GM19043 (cell line): ENCODE measurements around the gene AMH.

ENCODE experiments used
- ATAC-seq: cut with Tn5 transposase; IDR thresholded peaks from one replicate; pipeline ENCODE4 v1.9.1; 2021; ENCODE audit warnings: low read depth; ENCODE audit not compliant: unreplicated experiment

AMH gene

GRCh38 chr19:2233601-2234280, 15.4 kb upstream of the AMH start:
- no peak for ATAC-seq

DNA sequence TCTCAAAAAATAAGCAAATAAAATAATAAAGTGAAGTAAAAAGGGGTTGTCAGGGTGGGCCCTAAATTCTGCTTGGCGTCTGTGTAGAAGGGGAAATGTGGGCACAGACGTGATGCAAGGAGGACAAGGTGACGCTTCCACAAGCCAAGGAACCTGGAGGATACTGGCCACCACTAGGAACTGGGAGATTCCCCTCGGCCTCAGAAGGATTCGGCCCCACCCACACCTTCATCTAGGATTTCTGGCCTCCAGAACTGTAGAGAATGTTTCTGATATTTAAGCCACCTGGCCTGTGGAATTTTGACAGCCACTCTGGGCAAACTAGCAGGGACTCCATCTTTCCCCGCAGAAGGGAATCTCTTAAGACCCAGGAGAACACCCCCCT, 14.1 kb upstream of the AMH start:
- ATAC-seq: no peak

GRCh38 chr19:2235381-2236063, 13.6 kb upstream of the AMH start:
- no peak for ATAC-seq

DNA sequence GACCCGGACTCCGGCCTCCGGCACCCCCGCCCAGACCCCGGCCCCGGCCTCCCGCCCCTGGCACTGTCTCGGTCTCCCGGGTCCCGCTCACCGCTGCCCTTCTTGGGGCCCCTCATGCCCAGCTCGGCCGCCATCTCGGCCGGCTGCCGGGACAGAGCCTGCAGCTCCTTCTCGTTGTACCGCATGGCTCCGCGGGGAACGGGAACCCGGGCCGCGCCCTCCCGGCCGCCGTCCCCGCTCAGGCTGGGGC, 13.1 kb upstream of the AMH start:
- ATAC-seq: no peak

DNA sequence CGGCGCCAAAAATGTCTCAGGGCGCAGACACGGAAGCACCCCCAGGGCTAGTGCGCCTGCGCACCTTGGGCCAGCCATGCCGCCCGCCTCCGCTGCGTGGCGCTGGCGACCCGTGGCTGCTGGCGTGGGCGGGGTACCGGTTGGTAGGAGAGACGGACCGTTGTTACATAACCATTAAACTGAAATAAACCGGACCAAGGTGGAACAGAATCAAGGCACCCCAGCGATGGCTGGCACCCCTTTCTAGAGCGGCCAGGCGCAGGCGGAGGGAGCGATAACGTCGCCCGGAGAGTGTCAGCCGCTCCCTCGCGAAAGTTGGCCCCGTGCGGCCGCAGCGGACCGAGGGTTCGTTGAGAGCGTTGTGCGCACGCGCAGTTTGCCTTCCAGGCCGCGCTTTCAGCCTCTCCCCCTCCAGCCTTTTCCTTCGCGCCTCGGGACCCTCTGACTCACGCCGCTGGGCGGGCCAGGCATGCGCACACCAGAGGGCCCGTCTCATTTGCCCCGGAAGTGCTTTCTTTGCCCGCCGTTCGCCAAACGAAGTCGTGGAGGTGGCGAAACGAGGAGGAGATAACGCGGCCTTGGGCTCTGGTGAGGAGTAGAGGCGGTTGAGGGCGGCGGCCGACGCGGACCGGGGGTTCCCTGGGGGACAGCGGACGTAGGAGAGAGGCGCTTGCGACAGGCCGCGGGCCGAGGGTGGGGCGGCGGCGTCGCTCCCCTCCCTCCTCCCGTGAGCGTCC, 12.6 kb upstream of the AMH start, which contains the start of the genes PLEKHJ1 and SF3A2:
Gene PLEKHJ1, minus strand, starts transcription at position 16 of the 737 bp plus-strand sequence. CDS start 81 bp downstream, outside the sequence.
Gene SF3A2, plus strand, starts transcription at position 511 of the 737 bp plus-strand sequence. CDS start 6,595 bp downstream, outside the sequence.
- ATAC-seq: peak; percentile 59

DNA sequence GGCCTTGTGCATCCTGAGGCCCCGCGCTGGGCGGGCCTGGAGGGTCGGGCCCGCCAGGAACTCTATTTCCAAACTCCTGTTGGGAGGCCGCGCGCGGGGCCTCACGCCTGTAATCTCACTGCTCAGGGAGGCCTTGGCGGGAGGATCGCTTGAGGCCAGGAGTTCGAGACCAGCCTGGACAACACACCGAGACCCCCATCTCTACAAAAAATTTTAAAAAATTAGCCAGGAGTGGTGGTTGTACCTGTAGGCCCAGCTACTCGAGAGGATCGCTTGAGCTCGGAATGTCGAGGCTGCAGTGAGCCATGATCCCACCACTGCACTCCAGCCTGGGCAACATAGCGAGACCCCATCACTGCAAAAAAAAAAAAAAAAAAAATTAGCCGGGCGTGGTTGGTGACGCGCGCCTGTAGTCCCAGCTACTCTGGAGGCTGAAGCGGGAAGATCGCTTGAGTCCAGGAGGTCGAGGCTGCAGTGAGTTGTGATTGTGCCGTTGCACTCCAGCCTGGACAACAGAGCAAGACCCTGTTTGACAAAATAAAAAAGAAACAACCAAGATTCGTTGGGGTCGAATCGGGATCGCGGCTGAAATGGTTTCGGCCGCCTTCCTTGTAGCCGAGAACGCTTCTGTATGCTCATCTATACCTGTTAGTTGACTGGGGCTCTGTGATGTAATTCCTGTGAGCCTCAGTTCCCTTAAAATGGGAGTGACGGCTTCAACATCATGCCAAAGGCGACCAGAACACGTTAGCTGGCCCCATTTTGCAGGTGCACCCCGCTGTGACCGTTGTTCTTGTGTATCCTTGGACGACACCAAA, 11.9 kb upstream of the AMH start:
- ATAC-seq: no peak

- ATAC-seq: no peak
Measured at GRCh38 chr19:2237869-2238153, 11.3 kb upstream of the AMH start.

GRCh38 chr19:2239173-2239572, 9.9 kb upstream of the AMH start:
- no peak for ATAC-seq

DNA sequence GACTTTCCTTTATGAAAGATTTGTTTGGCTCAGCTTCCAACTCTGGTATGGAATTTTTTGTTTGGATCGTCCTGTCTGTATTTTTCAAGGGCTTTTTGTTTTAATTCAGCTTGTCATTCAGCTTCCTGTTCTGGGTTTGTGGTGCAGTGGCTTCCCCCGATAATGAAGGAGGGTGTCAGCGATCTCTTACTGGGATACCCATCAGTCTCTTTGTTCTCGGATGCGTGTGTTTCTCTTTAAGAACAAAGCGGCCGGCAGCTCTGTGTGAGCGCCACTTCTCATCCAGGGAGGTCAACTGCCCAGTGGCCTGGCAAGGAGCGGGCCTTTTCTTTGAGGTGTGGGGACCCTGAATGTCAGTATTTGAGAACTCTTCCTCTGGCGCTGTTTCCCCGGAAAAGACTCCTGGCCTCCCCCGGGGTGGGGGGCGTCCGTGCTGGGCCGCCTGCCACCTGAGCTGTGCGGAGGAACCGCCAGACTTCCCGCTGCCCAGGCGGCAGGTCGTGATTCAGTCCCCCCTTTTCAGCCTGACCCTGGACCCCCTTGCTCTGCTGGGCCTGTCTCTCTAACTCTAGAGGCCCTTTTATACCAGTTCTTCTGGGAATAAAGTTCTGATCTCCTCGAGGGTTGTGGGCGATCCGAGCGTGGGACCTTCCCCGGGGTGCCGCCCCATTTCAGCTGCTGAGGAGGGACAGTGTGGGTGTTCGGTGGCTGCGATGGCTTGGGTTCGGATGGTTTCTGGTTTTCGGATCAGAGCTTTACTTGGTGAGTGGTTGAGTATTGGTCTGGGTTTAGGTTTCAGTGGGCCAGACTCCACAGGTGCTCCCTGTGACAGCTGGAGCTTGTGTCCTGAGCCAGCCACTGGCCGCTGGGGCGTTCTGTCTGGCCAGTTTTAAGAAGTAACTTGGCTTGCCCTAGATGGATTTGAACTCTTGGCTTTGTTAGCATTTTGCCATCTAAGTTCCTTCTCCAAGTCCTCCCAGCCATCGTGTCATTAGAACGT, 9.1 kb upstream of the AMH start:
- no peak for ATAC-seq

- no peak for ATAC-seq
Measured at GRCh38 chr19:2240881-2241760, 8.0 kb upstream of the AMH start.

GRCh38 chr19:2242092-2242537, 7.0 kb upstream of the AMH start:
- no peak for ATAC-seq

DNA sequence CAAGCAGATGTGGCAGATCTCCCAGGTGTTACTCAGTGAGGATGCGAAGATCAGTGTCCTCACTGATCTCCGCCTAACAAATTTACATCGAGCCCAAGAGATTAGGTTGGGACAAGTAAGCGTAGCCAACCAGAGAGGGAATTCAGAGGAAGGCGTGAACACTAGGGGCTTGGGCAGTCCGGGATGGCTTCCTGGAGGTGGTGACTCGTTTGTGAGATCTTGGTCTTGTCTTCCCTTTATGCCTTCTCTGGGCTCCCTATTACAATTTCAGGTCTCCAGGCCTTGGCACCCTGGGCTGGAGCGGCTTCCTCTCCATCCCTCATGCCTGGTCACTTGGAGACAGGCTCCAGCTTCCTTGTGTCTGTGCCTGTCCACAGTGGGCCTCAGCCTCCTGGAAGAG, 6.3 kb upstream of the AMH start:
- ATAC-seq: no peak

DNA sequence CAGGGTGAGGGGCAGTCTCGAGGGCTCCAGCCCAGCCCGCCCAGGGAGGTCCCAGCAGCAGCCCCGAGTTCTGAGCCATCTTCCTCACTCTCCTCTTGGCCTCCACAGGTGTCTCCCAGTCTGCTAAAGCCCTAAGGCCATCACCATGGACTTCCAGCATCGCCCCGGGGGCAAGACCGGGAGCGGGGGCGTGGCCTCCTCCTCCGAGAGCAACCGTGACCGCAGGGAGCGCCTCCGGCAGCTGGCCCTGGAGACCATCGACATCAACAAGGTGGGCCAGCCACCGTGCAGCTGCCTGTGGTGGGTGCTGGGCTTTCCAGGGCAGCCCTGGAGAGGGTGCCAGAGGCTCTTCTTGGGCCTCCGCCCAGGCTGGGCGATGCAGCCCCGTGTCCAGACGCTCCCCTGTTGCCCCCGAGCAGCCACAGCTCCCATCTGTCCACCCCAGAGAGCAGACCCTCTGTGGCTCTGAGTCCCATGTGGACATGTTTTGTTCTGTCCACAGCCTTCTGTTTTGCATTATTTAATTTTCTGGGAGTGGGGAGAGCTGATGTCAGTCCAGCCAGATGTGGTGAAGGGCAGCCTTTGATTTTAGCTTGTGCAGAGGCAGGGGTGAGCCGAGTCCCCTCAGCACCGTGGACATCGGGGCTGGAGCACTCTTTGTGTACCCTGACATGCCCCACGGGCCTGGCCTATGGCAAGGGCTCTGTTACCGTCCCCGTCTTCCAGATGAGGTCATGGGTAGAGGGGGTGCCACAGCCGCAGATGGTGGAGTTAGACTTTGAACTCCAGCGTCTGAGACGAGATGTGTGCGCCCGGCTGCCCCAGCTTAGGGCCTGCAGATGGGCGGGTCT, 5.6 kb upstream of the AMH start:
- no peak for ATAC-seq

GRCh38 chr19:2244125-2244411, 5.1 kb upstream of the AMH start:
- ATAC-seq: no peak

DNA sequence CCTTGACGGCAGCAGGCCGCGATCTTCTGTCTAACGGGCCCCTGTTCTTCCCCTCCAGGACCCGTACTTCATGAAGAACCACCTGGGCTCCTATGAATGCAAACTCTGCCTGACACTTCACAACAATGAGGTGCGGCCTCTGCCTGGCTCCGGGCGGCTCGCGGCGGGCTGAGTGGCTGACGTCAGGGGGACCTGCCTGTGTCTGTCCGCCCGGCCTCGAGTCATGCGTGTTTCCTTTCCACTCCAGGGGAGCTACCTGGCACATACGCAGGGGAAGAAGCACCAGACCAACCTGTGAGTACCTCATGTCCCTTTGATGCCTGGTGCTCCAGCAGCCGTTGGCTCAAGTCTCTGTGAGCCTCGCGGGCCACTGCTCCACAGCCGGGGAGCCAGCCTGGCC, 4.6 kb upstream of the AMH start:
- no peak for ATAC-seq

GRCh38 chr19:2245273-2245672, 3.9 kb upstream of the AMH start:
- ATAC-seq: no peak

- ATAC-seq: no peak
Measured at GRCh38 chr19:2246014-2246620, 3.0 kb upstream of the AMH start.

- no peak for ATAC-seq
Measured at GRCh38 chr19:2246801-2247361, 2.2 kb upstream of the AMH start.
